Activated T-cell treated with anti-CD3 and anti-CD28 coated beads for 4 hours (primary cell): Measurements from ENCODE around the gene NDUFB3.
"Not testable (repeated sequence)": the region's sequence is repeated elsewhere in the genome, so short reads cannot be mapped to it uniquely, and the experiment has no call there.

Experiments used
- DNase-seq: peaks from one replicate; pipeline ENCODE4 v3.0.0-alpha.2; 2020

Gene NDUFB3

DNA sequence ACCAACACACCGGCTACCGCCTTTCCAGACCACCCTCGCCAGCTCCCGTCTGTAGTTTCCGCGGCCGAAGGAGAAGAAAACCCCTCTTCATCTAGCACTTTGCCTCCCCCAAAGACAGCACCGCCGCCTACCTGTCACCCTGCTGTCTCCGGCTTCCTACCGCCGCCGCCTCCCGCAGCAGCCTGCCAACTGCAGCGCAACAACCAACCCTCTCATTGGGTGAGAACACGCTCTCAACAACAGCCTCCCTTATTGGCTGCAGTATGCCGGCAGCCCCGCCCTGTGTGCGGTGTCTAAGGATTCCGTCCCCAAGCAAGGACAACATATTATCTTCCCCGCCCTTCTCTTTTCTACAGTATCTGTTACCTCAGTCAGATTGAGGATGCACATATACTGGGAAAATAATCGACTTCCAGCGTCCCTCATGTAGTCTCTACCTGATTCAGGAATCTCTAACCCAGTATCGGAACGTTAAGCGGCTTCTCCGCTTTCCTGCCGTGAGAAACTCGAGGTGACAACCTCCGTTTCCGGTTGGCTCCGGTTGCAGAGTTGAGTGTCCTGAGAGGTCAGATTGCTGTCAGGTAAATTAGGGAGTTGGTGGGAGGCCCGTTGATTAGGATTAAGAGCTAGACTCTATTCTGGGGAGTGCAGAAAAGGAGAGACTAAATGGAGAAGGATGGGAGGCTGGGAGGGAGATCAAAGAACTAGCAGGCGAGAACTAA lies at the start of gene NDUFB3, which contains the start of gene HYCC2:
Gene NDUFB3 (plus strand): TSS at position 523 of the 722 bp plus-strand sequence. CDS start 6,882 bp downstream, outside the sequence.
Gene HYCC2 (minus strand): TSS at position 193 of the 722 bp plus-strand sequence. CDS start 47,662 bp downstream, outside the sequence.
- DNase-seq = peak; percentile 86

DNA sequence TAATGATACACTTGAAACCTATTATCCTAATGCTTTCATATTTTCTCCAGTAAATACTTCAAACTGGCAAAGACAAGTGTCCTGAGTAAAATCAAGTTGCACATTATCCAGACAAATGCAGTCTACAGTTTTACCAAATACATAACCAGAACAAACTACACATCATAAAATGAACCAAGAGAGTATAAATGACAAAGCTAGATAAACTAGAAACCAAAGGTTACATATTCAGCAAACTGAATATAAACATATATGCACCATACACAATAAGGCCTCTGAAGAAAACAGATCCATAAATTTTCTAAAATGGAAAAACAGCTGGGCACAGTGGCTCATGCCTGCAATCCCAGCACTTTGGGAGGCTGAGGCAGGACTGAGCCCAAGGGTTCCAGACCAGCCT lies 47.3 kb upstream of the NDUFB3 start:
- no peak for DNase-seq

DNA sequence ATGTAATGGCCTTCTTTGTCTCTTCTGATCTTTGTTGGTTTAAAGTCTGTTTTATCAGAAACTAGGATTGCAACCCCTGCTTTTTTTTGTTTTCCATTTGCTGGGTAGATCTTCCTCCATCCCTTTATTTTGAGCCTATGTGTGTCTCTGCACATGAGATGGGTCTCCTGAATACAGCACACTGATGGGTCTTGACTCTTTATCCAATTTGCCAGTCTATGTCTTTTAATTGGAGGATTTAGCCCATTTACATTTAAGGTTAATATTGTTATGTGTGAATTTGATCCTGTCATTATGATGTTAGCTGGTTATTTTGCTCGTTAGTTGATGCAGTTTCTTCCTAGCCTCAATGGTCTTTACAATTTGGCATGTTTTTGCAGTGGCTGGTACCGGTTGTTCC lies 37.4 kb upstream of the NDUFB3 start:
- DNase-seq = not testable (repeated sequence)

DNA sequence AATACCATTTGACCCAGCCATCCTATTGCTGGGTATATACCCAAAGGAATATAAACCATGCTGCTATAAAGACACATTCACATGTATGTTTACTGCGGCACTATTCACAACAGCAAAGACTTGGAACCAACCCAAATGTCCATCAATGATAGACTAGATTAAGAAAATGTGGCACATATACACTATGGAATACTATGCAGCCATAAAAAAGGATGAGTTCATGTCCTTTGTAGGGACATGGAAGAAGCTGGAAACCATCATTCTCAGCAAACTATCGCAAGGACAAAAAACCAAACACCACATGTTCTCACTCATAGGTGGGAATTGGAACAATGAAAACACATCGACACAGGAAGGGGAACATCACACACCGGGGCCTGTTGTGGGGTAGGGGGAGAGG lies 33.4 kb upstream of the NDUFB3 start:
- not testable (repeated sequence) for DNase-seq

DNA sequence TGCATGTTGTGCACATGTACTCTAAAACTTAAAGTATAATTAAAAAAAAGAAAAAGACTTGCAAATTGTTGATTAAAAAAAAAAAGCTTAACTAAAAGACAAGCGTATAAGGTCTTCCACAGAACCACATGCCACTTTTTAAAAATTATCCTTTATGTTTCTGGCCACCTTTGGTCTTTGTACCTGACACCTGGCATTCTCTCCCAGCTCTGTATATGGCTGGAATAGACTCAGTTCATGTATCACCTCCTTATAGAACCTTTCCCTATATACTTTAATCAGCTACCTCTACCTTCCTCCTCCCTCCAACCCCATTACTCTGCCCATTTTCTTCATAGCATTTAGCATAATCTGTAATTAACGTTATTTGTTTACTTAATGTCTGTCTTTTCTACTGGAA lies 32.9 kb upstream of the NDUFB3 start:
- no peak for DNase-seq

DNA sequence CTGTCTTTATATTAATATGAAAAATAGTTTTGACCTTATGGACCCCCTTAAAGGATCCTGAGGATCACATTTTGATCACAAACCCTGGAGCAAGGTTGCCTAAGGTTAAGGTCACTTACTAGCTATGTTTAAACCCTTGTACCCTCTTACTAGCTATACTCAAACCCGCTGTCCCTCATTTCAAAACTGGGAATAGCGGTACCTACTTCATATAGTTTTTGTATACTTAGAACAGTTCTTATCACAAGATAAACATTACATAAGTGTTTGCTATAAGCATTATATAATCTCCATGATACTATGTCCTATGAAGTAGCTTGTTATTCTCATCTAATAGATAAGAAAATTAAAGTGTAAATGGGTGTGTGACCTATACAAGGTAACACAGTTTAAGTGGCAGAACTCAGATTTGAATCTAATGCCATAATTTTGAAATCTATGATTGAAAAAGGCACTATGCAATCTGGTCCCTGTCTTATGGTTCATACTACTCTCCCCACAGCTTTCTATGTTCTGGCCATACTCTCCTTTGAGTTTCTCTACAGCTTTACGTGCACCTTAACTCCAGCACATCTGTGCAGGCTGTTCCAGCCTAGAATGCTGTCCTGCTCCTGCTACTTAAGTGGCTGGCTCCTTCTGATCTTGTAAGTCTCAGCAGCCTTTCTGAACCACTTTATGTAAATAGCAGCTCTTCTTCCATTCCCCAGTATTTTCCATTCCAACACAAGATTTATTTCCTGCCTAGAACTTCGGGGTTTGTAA lies 30.8 kb upstream of the NDUFB3 start:
- no peak for DNase-seq

DNA sequence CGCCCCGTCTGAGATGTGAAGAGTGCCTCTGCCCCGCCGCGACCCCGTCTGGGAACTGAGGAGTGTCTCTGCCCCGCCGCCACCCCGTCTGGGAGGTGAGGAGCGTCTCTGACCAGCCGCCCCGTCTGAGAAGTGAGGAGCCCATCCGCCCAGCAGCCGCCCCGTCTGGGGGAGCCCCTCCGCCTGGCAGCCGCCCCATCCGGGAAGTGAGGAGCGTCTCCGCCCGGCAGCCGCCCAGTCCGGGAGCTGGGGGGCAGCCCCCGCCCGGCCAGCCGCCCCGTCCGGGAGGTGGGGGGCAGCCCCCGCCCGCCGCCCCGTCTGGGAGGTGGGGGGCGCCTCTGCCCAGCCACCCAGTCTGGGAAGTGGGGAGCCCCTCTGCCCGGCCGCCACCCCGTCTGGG lies 29.4 kb upstream of the NDUFB3 start:
- DNase-seq = not testable (repeated sequence)

DNA sequence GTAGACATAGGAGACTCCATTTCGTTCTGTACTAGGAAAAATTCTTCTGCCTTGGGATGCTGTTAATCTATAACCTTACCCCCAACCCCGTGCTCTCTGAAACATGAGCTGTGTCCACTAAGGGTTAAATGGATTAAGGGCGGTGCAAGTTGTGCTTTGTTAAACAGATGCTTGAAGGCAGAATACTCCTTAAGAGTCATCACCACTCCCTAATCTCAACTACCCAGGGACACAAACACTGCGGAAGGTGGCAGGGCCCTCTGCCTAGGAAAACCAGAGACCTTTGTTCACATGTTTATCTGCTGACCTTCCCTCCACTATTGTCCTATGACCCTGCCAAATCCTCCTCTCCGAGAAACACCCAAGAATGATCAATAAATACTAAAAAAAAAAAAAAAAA lies 28.8 kb upstream of the NDUFB3 start:
- not testable (repeated sequence) for DNase-seq

DNA sequence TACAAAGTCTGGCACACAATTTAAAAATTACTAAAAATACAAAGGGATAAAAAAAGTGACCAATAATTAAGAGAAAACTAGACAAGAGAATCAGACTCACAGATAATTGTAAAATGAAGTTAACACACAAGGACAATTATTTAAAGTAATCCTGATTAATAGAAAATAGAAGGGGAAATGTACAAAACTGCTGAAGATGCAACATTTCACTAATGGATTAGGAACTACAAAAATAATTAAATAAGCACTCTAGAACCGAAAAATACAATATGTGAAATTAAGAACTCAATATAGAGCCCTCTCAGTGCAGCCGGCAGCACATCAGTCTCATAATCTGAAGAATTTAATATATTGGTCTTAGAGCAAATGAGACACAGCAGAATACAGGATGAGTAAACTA lies 24.9 kb upstream of the NDUFB3 start:
- no peak for DNase-seq

DNA sequence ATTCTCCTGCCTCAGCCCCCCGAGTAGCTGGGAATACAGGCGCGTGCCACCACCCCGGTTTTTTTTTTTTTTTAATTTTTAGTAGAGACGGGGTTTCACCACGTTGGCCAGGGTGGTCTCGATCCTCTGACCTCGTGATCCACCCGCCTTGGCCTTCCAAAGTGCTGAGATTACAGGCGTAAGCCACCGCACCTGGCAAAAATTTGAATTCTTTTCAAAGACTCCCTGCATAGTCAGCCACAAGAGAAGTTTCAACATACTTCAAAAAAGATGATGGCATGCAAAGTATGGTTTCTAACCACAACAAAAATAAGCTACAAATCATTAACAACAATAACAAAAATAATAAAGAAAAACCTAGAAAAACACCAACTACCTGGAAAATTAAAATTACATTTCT lies 22.3 kb upstream of the NDUFB3 start:
- no peak for DNase-seq

DNA sequence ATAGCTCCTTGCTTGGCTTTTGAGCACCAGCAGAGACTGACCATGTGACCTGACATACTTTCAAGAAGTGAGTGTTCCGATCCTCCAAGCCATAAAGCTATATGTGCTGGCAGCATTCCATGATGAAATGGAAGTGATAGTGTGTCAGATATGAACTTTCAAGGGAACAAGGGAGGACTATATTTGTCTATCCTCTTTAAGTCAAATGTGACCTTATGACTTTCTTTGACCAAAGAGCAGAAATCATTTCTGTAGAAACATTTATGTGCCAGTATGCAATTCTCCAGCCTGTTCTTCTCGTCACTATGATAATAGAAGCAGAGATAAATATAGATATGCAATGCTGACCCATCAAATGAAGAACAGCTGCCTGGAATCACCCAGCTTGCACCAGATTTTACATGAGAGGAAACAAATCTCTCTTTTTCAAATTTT lies 14.7 kb upstream of the NDUFB3 start:
- DNase-seq = no peak

DNA sequence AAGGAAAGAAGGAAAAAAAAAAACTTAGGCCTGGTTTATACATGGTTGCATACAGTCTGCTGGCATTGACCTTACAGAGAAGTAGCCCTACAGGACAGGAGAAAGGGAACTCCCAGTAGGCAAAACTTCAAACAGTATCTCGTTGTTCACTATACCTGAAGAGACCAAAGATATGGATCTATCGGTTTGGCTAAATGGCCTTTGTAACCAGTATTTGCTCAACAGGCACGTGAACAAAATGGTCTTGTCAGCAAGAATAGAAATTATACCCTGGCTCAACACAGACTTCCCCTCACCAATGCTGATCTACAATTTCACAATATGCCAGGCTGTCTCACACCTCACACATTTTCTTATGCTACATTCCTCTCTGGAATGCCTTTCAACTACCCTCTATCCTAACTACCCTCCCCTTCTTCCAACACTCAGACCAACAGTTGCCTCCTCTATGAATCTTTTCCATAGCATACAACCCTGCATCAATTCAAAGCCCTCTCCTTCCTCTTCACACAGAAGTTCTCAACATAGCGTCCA lies 14.0 kb upstream of the NDUFB3 start:
- DNase-seq = no peak

DNA sequence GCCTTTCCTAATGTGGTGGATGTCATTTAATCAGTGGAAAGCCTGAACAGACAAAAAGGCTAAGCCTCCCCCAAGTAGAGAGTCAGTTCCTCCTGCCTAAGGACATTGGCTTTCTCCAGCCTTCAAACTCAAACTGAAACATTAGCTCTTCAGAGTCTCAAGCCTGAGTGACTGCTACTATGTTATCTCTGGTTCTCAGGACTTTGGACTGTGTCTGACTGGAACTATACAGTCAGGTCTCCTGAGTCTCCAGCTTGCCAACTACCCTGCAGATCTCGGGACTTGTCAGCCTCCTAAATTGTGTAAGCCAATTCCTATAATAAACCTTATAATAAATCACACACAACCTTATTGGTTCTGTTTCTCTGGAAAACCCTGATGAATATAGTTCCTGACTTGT lies 12.9 kb upstream of the NDUFB3 start:
- DNase-seq = no peak

DNA sequence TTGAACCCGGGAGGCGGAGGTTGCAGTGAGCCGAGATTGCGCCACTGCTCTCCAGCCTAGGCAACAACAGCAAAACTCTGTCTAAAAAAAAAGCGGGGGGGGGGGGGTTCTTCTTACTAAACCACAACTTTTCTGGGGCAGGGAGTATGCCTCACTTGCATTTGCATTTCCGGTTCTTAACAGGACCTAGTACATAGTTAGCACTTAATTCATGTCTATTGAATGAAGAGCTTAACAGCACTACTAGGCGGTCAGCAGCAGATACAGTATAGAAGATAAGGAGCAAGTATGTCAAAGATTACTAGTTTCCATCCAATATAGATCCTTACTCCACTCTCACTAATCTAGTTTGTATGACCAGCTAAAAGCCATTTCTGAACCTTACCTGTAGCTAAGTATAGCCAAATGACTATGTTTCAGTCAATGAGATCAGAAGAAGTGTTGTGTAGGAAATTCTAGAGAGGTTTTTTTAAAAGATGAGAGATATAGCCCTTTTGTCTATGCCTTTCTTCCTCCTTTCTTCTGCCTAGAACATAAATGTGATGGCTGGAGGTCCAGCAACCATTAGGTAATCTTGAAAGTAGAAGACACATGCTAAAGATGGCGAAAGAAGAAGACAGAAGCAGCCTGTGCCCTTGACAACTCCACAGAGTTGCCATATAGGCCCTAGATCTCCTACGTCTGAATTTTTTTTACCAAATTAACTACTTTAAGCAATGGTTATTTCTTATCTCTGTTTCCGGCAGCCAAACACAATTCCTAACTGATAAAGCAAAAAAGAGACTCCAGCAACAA lies 11.6 kb upstream of the NDUFB3 start:
- no peak for DNase-seq

DNA sequence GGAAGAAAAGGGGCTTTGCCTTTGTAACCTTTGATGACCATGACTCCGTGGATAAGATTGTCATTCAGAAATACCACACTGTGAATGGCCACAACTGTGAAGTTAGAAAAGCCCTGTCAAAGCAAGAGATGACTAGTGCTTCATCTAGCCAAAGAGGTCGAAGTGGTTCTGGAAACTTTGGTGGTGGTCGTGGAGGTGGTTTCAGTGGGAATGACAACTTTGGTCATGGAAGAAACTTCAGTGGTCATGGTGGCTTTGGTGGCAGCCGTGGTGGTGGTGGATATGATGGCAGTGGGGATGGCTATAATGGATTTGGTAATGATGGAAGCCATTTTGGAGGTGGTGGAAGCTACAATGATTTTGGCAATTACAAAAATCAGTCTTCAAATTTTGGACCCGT lies 8.3 kb upstream of the NDUFB3 start:
- DNase-seq = not testable (repeated sequence)

DNA sequence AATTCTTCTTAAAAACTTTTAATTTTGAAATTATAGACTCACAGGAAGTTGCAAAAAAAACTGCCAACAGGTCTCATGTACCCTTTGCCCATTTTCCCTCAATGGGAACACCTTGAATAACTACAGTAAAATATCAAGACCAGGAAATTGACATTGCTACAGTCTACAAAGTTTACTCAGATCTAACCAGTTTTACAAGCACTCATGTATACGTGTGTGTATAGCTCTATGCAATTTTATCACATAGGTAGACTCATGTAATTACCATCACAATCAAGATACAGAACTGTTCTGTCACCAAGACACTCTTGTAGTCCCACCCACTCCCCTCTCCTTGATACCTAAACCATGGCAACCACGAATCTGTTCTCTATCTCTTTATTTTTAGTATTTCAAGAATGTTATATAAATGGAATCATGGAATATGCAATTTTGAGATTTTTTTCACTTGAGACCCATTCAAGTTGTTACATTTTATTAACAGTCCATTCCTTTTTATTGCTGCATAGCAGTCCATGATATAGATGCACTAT lies 6.9 kb upstream of the NDUFB3 start:
- DNase-seq = no peak

DNA sequence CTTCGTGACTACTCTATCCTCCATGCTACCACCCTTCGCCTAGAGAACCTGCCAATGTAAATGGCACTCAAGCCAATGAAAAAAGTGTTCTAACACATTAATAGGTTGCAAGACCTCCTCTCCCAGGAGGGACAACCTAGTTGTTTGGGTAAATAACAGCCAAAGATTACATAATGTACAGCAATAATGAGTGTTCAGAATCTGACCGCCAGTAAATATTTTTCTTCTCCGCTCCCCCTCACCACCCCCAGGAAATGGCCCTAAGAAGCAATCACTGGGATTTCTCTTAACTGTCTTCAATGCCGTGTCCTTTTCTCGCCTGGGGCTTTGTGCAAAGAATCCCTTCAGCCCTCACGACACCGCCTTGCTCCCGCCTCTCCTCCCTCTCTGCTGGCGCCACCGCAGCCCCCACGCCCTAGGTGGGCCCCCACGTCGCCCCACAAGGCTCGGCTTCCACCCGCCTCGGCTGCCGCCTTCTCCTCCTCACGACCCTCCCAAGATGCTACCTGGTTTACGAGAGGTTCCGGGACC lies 788 bp upstream of the NDUFB3 start:
- no peak for DNase-seq

DNA sequence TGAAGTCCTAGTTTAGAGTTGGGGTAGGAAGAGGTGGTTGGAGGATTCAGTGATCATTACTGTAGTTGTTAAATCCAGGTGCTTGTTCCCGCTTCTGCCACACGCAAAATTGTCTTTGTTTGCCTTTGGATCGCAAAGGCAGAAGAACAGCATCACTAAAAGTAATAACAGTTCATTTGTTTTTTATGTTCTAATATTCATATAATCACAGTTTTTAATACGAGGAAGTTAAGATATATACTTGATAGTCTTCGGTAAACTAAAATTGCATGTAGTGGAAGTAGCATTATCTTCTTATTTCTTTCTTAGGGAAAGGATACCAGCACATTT lies 365 bp downstream of the NDUFB3 start:
- no peak for DNase-seq

DNA sequence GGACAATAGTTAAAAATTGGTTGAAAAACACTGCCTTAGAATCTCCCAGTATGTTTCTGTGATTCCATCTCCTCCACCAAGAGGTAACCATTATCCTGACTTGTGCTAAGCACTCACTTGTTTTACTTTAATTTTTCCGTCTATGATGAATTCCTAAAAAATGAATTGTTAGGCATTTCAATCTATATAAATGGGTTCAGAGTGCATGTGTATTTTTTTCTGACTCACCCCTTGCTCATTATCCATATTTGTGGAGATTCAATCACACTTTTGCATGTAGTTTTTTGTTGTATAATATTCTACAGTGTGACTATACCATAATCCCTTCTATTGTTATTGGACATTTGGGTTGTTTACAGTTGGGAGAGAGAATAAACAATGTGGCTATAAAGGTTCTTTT lies 1.3 kb downstream of the NDUFB3 start:
- no peak for DNase-seq

DNA sequence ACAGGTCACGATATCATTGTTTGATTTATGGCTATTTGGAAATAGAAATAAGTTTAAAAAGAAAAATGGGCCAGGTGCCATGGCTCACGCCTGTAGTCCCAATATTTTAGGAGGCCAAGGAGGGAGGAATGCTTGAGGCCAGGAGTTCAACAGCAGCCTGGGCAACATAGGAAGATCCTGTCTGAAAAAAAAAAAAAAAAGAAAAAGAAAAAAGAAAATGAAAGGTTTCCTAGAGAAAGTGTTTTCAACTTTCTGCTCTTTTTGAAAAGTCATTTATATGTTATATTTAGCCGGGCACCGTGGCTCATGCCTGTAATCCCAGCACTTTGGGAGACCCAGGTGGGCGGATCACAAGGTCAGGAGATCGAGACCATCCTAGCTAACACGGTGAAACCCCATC lies 3.2 kb downstream of the NDUFB3 start:
- DNase-seq = no peak

DNA sequence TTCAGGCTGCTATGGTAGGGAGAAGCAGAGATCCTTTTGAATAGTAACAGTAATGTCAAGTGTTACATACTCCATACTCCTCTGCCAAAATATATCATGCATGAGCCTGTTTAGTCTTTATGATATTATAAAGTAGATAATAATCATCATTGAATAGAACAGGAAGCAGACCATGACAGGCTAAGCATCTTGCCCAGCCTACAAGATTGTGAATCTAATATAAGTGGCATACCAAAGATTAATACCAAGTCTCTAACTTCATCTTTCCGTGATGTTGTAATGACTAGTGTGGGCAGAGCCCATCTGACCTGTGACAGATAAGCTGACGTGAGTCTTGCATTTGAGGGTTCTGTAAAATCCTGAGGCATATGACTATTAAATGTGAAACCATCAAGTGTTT lies 13.1 kb downstream of the NDUFB3 start:
- no peak for DNase-seq

DNA sequence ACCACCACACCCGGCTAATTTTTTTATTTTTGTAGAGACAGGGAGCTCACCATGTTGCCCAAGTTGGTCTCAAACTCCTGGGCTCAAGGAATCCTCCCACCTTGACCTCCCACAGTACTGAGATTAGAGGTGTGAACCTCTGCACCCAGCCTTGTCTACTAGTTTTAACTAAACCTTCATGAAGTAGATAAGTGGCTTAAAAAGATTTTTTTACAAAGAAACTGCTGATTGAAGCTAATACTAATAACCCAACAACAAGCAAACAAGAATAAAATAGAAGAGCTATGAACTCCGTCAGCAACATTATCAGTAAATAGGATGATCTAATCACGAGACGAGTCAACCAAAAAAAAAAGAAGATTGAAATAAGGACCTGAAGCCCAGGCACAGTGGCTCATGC lies 18.8 kb downstream of the NDUFB3 start:
- DNase-seq = no peak

DNA sequence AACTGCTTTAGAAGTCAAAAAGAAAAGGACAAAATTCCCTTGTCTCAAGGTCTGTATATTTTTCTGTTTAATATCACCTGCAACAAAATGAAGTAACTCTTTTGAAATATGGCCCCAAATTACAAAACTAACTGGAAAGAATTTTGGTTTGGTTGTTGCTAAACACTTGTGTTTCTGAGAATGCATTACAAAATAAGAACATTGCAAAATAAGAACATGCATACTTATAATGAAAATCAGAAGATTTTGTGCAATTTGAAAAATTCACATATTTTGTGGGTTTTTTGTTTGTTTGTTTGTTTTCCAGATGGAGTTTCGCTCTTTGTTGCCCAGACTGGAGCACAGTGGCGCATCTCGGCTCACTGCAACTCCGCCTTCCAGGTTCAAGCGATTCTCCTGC lies 21.8 kb downstream of the NDUFB3 start:
- DNase-seq = no peak
